Stimulated activated CD4-positive, alpha-beta T cell treated with anti-CD3 and anti-CD28 coated beads, Interleukin-2, amount 100 ng/mL, for 24 hours (primary cell): ENCODE measurements around the gene RRAGC.
"Not testable (repeated sequence)": the region's sequence is repeated elsewhere in the genome, so short reads cannot be mapped to it uniquely, and the experiment has no call there.

Experiments used
- DNase-seq, 2 donors: peaks; one replicate each; pipeline ENCODE4 v3.0.0-alpha.2; 2020

Gene RRAGC

DNA sequence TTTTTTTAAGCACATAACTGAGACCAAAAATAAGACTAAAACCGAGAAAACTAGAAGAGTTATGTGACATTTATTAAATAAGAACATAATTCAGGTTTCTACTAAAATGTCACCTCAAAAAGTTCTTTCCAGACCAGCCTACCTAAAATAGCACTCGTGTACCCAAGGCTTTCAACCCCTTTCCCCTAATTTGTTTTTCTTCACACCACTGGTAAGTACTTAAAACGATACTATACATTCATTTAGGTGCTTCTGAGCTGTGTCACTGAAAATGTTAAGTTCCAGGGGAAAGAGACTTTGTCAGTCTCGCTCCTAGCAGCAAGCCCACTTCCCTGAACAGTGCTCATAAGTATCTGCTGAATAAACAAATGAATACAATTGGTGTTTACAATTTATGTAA is 6.8 kb downstream of the RRAGC start:
- DNase-seq, result no peak

DNA sequence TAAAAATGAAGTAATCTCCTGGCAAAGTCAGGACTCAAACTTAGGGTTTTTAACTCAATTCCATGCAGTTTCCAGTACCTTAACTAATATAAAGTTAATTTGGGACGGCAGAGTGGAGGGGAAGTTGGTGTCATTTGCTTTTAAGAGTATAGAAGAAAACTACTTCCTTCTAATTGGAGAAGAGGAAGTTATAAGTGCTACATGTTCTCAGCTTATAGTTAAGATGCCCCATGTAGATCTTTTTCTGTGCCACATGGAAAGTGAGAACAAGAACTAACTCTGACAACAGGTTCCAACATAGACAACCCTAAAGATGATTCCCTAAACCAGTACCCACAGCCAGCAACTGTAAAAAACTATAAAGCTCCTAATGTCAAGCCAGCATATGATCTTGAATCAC is 11.5 kb downstream of the RRAGC start:
- DNase-seq, result no peak

DNA sequence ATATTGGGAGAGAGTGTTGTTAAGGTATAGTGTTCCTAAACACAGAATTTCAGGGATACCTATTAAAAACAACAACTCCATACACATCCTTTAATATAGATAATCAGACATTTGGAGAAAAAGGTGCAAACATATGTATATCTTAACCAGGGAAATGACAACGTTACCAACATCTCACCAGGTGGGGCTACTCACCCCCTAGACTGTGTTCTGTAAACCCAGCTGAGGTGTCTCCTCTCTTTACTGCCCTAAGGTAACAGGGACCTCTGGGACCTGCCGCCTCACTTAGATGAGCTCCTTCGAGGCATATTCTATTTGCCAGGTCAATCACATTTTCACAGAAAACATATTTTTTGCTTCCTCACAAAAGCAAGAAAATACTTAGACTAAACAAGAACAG is 13.4 kb downstream of the RRAGC start:
- no peak for DNase-seq

DNA sequence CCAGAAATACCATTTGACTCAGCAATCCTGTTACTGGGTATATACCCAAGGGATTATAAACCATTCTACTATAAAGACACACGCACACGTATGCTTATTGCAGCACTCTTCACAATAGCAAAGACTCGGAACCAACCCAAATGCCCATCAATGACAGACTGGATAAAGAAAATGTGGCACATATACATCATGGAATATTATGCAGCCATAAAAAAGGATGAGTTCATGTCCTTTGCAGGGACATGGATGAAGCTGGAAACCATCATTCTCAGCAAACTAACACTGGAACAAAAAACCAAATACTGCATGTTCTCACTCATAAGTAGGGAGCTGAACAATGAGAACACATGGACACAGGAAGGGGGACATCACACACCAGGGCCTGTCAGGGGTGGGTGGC is 14.5 kb downstream of the RRAGC start:
- DNase-seq, result not testable (repeated sequence)

DNA sequence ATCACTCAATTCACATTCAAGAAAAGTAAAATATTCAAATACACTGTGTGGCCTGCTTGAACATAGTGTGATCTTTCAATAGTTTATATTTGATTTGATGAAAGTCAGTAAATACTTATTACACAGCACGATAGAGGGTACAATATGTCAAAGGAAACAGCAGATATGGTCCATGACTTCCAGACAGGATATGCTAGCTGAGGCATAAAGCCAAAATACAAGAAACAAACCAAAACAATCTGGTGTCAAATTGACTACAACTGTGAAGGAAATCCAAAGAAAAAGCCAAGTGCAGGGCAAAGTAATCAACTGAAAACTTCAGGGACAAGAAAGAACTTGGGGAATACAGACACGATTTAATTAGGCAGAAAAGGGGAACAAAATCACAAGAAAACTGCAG is 19.3 kb downstream of the RRAGC start:
- DNase-seq, result no peak

DNA sequence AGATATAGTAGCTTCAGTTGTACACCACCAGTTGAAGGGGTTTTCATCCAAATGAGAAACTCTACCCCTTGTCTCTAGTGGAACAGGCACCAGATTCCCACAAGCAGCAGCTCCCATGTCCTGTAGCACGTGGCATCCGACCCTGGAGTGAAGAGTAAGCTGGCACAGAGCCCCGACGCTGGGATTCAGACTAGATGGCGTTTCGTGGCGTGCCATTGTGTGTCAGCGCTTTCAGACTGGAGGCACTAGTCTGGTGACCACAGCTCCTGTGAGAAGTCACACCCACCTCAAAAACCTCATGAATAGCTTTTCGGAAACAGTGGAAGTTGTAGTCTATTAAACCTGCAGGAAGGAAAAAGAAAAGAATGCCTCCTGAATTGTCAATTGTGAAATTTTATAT is 20.2 kb downstream of the RRAGC start:
- DNase-seq, result no peak

DNA sequence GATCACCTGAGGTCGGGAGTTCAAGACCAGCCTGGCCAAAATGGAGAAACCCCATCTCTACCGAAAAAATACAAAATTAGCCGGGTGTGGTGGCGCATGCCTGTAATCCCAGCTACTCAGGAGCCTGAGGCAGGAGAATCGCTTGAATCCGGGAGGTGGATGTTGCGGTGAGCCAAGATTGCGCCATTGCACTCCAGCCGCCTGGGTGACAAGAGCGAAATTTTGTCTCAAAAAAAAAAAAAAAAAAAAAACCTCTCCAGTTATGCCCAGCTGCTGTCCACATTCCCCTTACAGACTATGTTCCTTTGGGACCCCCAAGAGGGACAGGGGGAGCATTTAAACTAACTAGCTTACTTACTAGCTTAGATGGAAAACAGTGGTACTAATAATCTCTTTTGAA is 23.3 kb downstream of the RRAGC start:
- DNase-seq, result not testable (repeated sequence)

DNA sequence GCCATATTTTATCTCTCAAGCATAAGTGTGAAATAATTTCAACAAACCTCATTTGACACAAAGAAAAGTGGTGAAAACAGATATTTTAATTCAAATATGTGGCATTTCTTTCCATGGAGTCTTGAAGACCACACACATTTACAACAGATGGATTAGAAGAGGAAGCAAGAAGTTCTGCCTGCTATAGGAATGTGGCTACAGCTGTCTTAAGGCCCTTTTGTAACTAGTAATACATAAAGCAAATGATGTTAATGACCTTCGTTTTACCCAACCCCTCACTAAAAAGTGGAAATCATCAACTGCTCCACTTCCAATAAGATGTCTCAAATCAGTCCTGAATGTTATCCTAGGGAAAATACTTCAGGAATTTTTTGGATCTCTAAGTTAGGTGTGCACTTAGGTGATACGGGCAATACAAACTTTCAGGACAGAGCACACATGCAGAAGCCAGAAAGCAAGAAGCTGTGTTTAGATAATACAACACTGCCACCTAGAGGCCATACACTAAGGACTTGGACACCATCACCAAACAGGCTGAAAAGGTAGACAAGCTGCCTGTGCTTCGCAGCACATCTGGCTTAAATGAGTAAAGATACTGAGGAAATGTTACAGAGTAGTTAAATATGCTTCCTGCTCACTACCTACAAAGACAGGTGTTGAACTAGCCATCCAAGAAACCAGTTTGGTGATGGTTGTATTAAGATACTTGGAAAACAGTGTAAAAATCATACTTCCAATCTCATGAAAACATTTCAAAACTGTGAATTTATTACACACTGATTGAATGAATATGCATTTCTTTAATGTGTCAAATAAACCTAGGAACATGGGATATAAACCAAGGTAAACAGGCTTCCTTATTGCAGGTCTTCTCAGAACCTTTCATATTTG is 24.4 kb downstream of the RRAGC start:
- peak; percentile 20 to 49 for DNase-seq

DNA sequence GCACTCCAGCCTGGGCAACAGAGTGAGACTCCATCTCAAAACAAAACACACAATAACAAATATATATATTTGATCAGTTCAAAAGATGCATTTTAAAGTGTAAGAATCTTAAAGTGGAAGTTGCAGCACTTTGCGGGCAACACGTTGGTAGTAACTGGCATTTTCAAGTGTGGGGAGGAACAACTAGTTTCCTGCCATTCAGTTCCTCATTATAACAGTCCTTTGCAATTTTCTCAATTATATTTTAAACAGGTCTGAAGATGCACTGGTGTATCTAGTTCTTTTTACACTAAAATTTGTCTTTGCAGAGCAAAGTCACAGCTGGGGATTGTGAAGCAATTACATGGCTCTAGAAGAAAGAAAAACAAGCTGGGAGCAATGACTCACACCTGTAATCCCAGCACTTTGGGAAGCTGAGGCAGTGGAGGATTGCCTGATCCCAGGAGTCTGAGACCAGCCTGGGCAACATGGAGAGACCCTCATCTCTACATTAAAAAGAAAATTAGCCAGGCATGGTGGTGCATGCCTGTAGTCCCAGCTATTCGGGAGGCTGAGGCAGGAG is 25.3 kb downstream of the RRAGC start:
- DNase-seq, result no peak

DNA sequence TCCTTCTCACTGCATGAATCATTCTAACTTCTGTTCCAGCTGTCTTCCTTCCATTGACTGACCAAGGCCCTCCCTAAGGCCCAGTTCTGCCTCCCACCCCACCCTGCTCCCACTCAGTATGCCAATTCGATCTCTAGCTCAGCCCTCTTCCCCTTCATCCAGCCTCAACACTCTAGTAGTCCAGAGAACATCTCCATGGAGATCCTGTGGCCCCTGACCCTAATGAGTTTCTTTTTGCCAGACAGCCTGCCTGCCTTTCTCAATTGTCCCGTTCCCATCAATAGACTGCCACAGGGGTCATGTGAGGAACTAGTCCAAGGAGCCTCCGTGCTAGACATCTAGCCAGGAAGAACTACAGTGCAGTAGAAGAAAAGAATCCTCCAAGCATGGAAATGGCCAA is 26.4 kb downstream of the RRAGC start:
- DNase-seq, result no peak

DNA sequence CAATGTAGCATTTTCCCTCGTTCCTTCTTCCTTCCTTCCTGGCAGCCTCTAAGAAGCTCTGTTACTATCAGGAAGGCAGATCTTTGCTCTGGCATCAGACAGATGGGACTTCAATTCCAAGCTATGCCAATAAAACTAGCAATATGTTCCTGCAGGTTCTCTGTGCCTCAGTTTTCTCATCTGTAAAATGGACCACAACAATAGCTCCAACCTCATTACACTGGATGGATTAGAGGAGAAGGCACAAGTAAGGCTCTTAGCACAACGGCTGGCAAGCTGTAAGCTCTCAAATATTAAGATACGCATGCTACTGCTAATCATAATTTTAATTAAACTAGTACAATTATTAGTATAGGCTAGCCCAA is 27.2 kb downstream of the RRAGC start:
- DNase-seq, result no peak

DNA sequence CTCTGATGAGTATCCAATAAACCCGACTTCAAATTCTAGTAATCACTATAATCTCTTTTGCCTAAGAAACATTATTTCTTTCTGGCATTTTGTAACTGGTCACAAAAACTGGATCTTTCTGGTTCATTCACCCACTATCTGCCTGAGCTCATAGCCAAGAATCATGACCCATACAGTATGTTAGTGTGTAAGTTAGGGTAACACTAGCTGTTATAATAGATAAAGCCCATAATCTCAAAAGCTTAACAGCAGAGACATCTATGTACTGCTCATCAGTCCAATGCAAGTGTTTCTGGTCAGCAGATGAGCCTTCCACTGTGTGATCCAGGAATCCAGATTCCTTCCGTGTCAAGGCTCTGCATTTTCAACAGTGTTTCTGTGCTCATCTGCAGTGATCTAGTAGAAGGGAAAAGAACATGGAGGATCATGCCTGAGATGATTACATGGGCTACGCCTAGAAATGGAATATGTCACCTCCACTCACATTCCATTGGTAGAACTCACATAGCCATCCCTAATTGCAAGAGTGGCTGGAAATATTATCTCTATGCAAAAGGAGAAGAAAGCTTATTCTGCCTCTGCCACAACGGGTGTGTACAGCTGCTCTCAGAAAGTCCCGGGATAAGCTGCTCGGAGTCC is 27.7 kb downstream of the RRAGC start:
- no peak for DNase-seq

DNA sequence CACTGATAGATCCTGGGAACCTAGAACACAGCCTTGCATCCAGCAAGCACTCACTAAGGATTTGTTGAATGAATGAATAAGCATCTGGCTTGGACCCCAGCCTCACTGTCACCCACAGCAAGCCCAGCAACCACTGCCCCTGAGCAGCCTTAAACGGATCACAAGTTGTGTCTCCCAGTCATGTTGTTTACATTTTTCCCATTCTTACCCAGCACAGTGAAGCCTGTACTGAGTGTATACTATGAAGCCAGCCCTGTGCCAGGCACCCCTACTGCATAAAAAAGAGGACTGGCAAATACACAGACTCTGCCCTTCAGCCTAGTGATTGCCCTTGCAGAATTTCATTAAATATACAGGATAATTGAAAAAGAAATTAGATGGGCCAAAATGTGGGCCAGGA is 30.2 kb downstream of the RRAGC start:
- DNase-seq, result no peak

DNA sequence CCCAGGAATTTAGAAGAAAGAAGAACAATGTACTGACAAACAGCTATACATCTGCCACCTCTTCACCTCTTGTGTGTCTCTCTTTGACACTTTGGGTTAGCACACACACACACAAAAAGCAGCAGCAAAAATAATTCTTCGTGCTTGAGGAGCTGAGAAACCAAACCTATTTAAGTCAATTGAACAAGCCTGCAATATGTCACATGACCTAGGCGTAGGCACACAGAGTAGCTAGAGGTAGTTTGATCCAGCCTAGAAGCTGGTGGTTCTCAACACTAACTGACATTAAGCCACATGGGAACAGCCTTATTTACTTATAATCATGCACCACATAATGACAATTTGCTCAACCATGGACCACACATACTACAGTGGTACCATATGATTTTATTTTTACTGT is 32.3 kb downstream of the RRAGC start:
- DNase-seq, result no peak

DNA sequence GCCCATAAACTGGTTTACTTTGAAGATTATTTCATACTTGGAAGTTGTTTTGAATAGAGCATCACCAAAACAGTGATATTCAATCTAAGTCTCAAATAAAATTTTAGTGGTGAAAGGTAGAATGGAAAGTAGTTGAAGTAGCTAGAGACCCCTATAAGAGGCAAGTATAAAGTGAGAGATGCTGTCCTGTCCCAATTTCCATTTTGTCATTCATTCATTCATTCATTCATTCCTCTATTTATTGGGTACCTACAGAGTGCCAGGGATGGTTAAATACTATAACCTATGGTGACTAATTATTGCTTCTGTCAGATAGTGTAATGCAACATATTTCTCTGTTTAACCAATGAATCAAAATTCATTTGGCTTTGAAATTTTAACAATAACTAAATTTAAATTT is 32.7 kb downstream of the RRAGC start:
- no peak for DNase-seq

DNA sequence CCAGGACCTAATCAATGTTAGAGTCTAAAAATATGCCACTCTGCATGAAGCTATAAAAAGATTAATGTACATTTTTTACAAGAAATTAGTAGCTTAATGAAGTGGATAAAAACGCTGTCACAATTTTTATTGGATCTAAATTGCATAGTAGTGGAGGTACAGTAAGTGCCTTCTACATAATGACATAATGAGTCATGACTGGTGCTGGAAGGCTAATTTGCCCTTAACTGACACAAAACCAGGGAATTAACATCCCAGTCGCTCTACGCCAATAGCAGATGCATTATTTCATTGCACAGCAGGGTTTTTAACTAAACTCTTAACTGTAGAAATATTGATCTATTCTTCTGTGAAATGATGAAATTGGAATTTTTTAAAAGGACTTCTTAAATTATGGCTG is 33.3 kb downstream of the RRAGC start:
- no peak for DNase-seq

DNA sequence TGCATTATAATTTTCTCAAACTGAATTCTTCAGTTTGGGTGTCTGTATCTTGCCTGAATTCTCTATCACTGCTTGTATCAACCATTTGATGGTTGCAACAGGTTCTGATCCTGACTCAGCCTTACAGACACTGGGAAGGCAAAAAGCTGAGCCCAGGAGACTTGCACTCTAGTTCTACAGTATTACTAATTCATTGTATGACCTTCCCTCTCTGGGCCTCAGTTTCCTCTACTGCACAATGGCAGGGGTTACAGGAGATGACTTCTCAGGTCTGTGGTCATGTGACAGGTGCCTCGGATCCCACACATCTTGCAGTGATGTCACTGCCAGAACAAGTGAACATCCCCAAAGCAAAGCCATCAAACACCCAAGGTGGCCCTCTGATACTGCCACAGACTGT is 38.7 kb downstream of the RRAGC start:
- no peak for DNase-seq

DNA sequence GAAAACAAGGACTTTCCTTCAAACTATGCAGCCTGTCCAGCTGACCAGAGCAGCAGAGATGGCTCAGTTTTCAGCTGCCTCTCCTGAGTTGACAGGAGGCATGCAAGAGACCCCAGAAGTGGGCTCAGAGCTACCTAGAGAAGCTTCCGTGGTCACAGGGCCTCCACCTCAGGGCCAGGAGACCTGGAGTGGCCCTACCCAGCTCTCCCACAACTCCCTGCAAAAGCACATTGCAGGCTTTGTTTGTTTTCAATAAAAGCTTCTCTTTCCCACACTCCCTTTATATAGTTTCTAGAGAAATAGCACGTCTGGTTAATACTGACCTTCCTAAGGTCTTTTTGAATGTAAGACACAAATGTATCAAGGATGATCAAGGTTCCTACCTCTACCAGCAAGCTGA is 40.1 kb downstream of the RRAGC start:
- no peak for DNase-seq

DNA sequence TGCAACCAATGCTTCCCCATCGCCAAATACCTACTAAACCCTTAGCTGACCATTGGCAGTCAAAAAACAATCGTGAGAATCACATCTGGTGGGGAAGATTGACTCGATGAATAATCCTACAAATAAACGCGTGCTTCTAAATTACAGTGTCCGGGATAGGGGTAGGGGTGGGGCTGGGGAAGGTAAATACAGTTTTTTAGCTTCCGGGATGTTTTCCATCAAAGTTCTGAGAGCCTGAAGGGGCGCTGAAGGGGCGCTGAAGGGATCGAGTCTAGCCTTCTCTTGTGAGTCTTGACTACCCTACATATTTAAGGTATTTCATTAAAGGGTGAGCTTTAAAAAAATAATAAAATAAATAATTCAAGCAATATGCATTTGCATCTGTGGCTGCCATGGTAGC is 40.5 kb downstream of the RRAGC start:
- no peak for DNase-seq

DNA sequence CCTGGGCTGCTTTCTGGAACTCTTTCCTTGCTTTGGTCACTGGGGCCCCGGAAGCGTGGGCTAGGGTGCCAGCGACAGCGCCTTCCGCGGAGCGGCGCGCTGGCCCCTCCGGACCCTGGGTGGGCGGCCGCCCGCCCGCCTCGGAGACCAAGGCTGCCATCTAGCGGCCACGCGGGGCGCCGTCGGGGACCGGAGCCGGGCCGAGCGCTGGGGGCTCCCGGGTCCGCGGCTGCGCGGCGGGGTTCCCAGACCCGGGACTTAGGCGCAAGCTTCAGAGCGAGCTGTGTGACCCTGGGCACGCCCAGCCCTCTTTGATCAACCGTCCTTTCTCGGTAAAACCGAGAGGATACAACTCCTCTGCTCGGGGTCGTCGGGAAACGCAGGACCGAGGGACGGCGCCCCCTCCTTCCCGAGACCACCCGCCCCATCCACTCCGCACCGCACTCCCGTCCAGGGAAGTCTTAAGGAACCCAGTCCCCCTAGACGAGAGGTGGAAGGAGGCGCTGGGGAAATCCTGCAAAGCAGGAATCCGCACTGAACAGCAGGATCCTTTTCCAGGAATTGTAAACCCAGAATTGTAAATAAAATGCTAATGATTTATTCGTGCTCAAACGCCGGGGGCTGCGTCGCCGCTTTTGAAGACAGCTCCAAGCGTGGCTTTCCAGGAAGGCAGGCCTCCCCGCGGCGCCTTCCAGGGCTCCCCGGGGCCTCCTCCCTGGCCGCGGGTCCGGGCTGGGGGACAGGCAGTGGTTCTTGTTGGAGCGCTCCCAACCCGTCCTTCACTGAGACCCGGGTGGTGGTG is 41.2 kb downstream of the RRAGC start:
- DNase-seq, result peak; percentile 65 to 72

DNA sequence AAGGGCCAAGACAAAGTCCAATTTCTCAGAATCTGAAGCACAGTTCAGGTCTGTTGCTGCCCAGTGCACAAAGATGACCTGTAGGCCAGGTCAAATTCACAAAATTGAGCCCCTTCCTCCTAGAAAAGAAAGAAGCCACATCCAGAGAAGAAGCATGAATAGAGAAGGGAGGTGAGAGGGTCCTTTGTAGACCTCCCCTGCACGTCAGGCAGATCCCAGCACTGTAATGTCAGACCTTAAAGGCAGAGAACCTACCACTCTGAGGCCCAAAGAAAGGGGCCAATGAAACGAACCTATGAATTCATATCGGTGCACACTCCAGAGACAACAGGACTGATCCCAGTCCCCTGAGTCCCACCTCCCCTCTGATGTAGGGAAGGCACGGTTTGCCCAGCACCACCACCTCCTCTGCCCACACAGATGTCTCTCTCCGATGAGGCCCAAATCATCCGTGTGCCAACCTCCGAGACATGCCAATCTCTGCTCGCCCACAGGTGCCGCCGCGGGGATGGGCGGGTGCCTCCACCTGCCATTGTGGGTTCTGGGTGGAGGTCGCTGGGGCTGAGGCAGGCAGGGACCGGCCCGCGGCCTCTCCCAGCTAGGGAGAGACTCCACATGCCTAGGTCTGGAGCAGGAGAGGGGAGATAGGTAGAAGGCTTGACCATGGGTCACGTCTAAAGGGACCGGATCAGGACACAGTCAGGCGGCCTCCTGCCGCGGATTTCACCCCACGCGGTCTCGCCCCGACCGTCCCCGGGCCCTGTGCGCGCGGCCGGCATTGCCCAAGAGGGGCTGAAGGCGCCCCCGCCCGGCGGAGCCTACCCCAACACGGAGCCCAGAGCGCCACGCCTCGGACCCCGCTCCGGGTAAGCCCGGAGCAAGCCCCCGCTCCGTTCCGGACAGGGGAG is 42.1 kb downstream of the RRAGC start:
- DNase-seq, result no peak

DNA sequence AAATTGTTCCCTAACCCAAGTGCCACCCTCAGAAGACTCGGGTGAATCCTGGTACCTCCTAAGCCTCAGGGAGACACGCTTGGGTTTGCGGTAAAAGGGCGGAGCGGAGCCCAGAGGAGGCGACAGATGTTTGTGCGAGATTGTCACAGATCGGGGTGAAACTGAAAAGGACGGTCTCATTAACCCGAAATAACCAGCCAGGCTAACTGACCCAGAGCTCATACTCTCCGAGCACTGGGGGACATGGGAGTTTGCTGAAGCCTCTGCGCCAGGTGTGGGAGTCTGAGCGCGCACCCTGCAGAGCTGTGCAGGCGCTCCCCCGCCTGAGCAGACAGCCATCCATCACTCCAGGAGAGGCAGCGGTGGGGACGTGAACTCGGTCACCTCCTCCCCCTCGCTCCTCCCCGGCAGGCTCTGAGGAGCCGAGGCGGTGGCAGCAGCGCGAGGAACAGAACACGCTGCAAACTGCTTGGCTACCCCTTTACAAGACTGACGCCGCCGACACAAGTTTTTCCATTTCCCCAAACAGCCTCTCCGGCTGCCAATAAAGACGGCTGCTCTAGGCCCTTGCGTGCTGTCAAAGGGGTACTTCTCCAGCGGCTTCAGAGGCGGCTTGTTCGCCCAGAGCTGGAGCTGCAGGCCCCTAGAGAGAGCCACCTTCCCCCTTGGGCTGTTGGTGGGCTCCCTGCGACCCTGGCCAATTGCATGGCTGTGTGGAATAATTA is 43.5 kb downstream of the RRAGC start:
- peak in 1 of 2 donors; percentile 31 for DNase-seq
